Measurements from ENCODE around the gene IGSF10.

DNA sequence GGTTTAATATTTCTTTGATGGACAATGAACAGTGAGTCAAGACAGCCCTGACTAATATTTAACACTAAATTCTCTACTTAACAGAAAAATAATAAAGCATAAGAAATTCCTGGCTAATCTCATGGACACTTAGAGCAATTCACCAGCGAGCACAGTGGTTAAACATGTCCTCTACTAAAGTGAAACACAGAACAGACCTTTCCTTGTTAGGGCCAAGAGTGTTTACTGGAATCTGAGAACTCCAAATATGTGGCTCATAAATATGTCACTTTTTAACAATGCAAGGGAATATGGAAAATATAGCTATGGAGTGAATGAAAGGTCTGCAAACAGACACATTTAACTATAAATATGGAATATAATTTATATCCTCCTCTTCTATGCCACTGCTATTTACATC is 18.6 kb upstream of the IGSF10 start:
- TF ChIP-seq BACH2 (CRISPR knock-in tag; IDR thresholded peaks at IDR 0.05; ENCODE audit: borderline replicate concordance) (no peak), ISL1 (CRISPR knock-in tag; IDR thresholded peaks at IDR 0.05) (no peak)
